BE2C (cell line): ENCODE data around the gene GABBR2.

Experiments
- DNase-seq: peaks from one replicate; pipeline ENCODE4 v3.0.0-alpha.2; 2020
- H3K27me3 ChIP-seq: fragments of 250-450 bp; sonication (Bioruptor Pico); 2 replicates; pipeline ENCODE4 v1.5.1; 2020; ENCODE audit warnings: mild to moderate bottlenecking
- H3K36me3 ChIP-seq: fragments of 250-450 bp; sonication (Bioruptor Pico); 2 replicates; pipeline ENCODE4 v1.5.1; 2020; ENCODE audit warnings: mild to moderate bottlenecking
- H3K4me1 ChIP-seq: fragments of 250-450 bp; sonication (Bioruptor Pico); 2 replicates; pipeline ENCODE4 v1.5.1; 2020
- H3K4me3 ChIP-seq: 2 replicates; pipeline ENCODE4 v1.5.1; 2011; ENCODE audit warnings: low read depth, low read length
- H3K9me3 ChIP-seq: fragments of 250-450 bp; sonication (Bioruptor Pico); 2 replicates; pipeline ENCODE4 v1.5.1; 2020
- CTCF ChIP-seq: IDR thresholded peaks from 2 replicates; pipeline ENCODE4 v1.5.1; 2012; ENCODE audit warnings: mild to moderate bottlenecking, low read depth, low read length

GABBR2 gene

GRCh38 chr9:98375138-98375726 lies 333.5 kb downstream of the GABBR2 start:
- TF ChIP-seq CTCF, result no peak
- no peaks in the 10 kb centered on the region for H3K36me3 ChIP-seq
- H3K4me1 ChIP-seq, result peaks cover 4% of the 10 kb centered on the region
- H3K4me3 ChIP-seq, result no peak overlapping the region
- H3K27me3 ChIP-seq, result no peaks in the 10 kb centered on the region
- H3K9me3 ChIP-seq, result no peaks in the 10 kb centered on the region
- DNase-seq, result no peak

GRCh38 chr9:98374385-98375051 lies 334.2 kb downstream of the GABBR2 start:
- DNase-seq, result no peak
- no peak for TF ChIP-seq CTCF
- no peaks in the 10 kb centered on the region for H3K9me3 ChIP-seq
- H3K36me3 ChIP-seq, result no peaks in the 10 kb centered on the region
- no peaks in the 10 kb centered on the region; the same call in 1 of the 2 replicates for H3K4me1 ChIP-seq
- no peaks in the 10 kb centered on the region for H3K27me3 ChIP-seq
- no peak overlapping the region for H3K4me3 ChIP-seq

GRCh38 chr9:98373609-98374008 lies 335.1 kb downstream of the GABBR2 start:
- no peak for TF ChIP-seq CTCF
- Histone ChIP-seq H3K4me3 (no peak overlapping the region), H3K27me3 (no peaks in the 10 kb centered on the region), H3K9me3 (no peaks in the 10 kb centered on the region), H3K36me3 (no peaks in the 10 kb centered on the region), H3K4me1 (no peaks in the 10 kb centered on the region; the same call in 1 of the 2 replicates)
- no peak for DNase-seq

- DNase-seq, result no peak
- Histone ChIP-seq H3K4me3 (no peak overlapping the region), H3K9me3 (no peaks in the 10 kb centered on the region), H3K36me3 (no peaks in the 10 kb centered on the region), H3K4me1 (no peaks in the 10 kb centered on the region; the same call in 1 of the 2 replicates), H3K27me3 (no peaks in the 10 kb centered on the region)
- TF ChIP-seq CTCF, result no peak
These were observed 336.5 kb downstream of the GABBR2 start for GRCh38 chr9:98372077-98372836.

GRCh38 chr9:98370976-98371315 lies 337.8 kb downstream of the GABBR2 start:
- no peaks in the 10 kb centered on the region; the same call in 1 of the 2 replicates for H3K4me1 ChIP-seq
- no peaks in the 10 kb centered on the region for H3K36me3 ChIP-seq
- H3K4me3 ChIP-seq, result no peak overlapping the region
- TF ChIP-seq CTCF, result no peak
- no peak for DNase-seq
- H3K9me3 ChIP-seq, result no peaks in the 10 kb centered on the region
- H3K27me3 ChIP-seq, result no peaks in the 10 kb centered on the region
